HFFc6 (cell line): ENCODE data around the gene GDPD4. TPM values are rescaled to one million over a fixed set of nuclear protein-coding genes. Genes with fewer than 3 reads are reported as not detected.

ENCODE experiments used
- DNase-seq: peaks from one replicate; pipeline ENCODE4 v3.0.0-alpha.2; 2018
- H3K27ac Mint-ChIP-seq: 2 replicates; pipeline ENCODE4 v1.8.0; 2020; ENCODE audit warnings: mild to moderate bottlenecking, mixed read lengths
- H3K27me3 Mint-ChIP-seq: 2 replicates; pipeline ENCODE4 v1.8.0; 2021; ENCODE audit warnings: mild to moderate bottlenecking, moderate library complexity, mixed read lengths; ENCODE audit not compliant: insufficient read depth
- H3K36me3 Mint-ChIP-seq: 2 replicates; pipeline ENCODE4 v1.8.0; 2021; ENCODE audit warnings: low read depth, mixed read lengths
- H3K4me1 Mint-ChIP-seq: 2 replicates; pipeline ENCODE4 v1.8.0; 2020; ENCODE audit warnings: low read depth, mixed read lengths
- H3K4me3 Mint-ChIP-seq: 2 replicates; pipeline ENCODE4 v1.8.0; 2020; ENCODE audit warnings: mild to moderate bottlenecking, moderate library complexity, mixed read lengths
- H3K9me3 Mint-ChIP-seq: 2 replicates; pipeline ENCODE4 v1.8.0; 2020; ENCODE audit warnings: mild to moderate bottlenecking, mixed read lengths
- CTCF ChIP-seq: fragments of 200-600 bp; sonication (generic); IDR thresholded peaks from 2 replicates; pipeline ENCODE4 v1.5.0; 2021; ENCODE audit warnings: antibody characterized with exemption, mild to moderate bottlenecking
- total RNA-seq, 6 experiments: library from RNA; stranded (reverse); fragmentation: NEBNext Ultra II Directional; extraction: Animal tissue kit (Norgen Biotek cat#: 25700); gene quantifications; 2 replicates in 1 of 6; 3 replicates in 5 of 6; pipeline ENCODE4 v1.2.3, GENCODE V29; 2021

The GDPD4 gene
- total RNA-seq, 6 experiments from 2014 or later = not detected

GRCh38 chr11:77170107-77170506, 131.4 kb downstream of the GDPD4 start:
- H3K9me3 Mint-ChIP-seq = no peaks in the 10 kb centered on the region
- TF ChIP-seq CTCF = no peak
- H3K27ac Mint-ChIP-seq = no peak overlapping the region
- H3K36me3 Mint-ChIP-seq = no peaks in the 10 kb centered on the region
- H3K4me1 Mint-ChIP-seq = no peaks in the 10 kb centered on the region
- no peak overlapping the region for H3K4me3 Mint-ChIP-seq
- peaks cover 32% of the 10 kb centered on the region for H3K27me3 Mint-ChIP-seq
- DNase-seq = no peak

- Mint-ChIP-seq H3K4me3 (no peak overlapping the region), H3K27ac (no peak overlapping the region), H3K36me3 (no peaks in the 10 kb centered on the region), H3K4me1 (no peaks in the 10 kb centered on the region), H3K9me3 (no peaks in the 10 kb centered on the region), H3K27me3 (peaks cover 24% of the 10 kb centered on the region)
- no peak for DNase-seq
- no peak for TF ChIP-seq CTCF
These were observed 133.7 kb downstream of the GDPD4 start for GRCh38 chr11:77167791-77168190.

GRCh38 chr11:77167111-77167626, 134.3 kb downstream of the GDPD4 start:
- no peak for TF ChIP-seq CTCF

More at GRCh38 chr11:77167111-77167626, 134.3 kb downstream of the GDPD4 start:
- Mint-ChIP-seq H3K27me3 (peaks cover 29% of the 10 kb centered on the region), H3K36me3 (no peaks in the 10 kb centered on the region), H3K9me3 (no peaks in the 10 kb centered on the region), H3K27ac (no peak overlapping the region), H3K4me1 (no peaks in the 10 kb centered on the region), H3K4me3 (no peak overlapping the region)
- DNase-seq = no peak

Other genes starting within 250 kb of the GDPD4 start
- gene CAPN5, start 234.7 kb downstream of the GDPD4 start, total RNA-seq = 10 to 100 TPM; 20.7 to 32.7 (median 29.0) TPM
- under 1 TPM in 1 of 6 experiments, not detected in 5; 0.77 TPM for gene OMP, start 198.8 kb downstream of the GDPD4 start, total RNA-seq
- under 1 TPM in 2 of 6 experiments, not detected in 4; 0.05 to 0.09 TPM for gene MYO7A, start 173.4 kb downstream of the GDPD4 start, total RNA-seq
- 10 to 100 TPM; 41.7 to 52.2 (median 48.8) TPM for gene PAK1, start 172.4 kb upstream of the GDPD4 start, total RNA-seq